ENCODE measurements around the gene DNASE1.

DNASE1 gene

GRCh38 chr16:3609895-3610697, 44.4 kb upstream of the DNASE1 start:
- TF ChIP-seq, protein P1, sequence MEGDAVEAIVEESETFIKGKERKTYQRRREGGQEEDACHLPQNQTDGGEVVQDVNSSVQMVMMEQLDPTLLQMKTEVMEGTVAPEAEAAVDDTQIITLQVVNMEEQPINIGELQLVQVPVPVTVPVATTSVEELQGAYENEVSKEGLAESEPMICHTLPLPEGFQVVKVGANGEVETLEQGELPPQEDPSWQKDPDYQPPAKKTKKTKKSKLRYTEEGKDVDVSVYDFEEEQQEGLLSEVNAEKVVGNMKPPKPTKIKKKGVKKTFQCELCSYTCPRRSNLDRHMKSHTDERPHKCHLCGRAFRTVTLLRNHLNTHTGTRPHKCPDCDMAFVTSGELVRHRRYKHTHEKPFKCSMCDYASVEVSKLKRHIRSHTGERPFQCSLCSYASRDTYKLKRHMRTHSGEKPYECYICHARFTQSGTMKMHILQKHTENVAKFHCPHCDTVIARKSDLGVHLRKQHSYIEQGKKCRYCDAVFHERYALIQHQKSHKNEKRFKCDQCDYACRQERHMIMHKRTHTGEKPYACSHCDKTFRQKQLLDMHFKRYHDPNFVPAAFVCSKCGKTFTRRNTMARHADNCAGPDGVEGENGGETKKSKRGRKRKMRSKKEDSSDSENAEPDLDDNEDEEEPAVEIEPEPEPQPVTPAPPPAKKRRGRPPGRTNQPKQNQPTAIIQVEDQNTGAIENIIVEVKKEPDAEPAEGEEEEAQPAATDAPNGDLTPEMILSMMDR (conservative IDR thresholded peaks at IDR 0.05; ENCODE audit: low read depth) = no peak
- ChIA-PET CTCF (no interaction called here), POLR2A (ENCODE audit: low non-redundant PET) (no interaction called here)
- H3K27ac ChIP-seq = no peak overlapping the region
- DNase-seq (ENCODE audit: low spot score) = no peak

DNA sequence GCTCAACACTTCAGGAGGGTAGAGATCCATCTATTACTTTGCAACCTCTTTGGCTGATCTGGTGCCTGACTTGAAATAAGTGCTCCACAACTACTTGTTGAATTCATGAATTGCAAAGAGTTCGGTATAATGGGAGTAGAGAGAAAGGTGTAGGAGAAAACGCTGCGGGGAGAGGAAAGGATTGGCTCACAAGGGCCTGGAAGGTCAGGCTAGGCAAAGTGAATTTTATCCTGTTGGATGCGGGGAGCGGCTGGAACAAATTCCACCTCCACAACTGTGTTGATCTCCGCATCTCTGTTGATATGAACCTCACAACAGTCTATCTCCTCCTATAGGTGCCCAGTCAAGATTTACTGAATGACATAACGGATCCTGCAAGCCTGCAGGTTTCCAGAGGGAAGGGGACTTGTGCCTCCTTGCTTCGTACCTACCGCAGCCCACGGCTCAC, 43.8 kb upstream of the DNASE1 start:
- TF ChIP-seq, protein P1 (conservative IDR thresholded peaks at IDR 0.05; ENCODE audit: low read depth) = no peak
- POLR2A ChIA-PET (ENCODE audit: low non-redundant PET) = no interaction called here
- peak overlapping the region; percentile 79 for H3K27ac ChIP-seq
- CTCF ChIA-PET = no interaction called here
- DNase-seq (ENCODE audit: low spot score) = no peak

- POLR2A ChIA-PET (ENCODE audit: low non-redundant PET) = no interaction called here
- H3K27ac ChIP-seq = peak within 1 kb of the TSS; percentile 79
- TF ChIP-seq, protein P1 (conservative IDR thresholded peaks at IDR 0.05; ENCODE audit: low read depth) = no peak
- CTCF ChIA-PET = interaction anchor here (0.5 to 0.7 kb wide), 2 partner anchors 9 to 76 kb away, joined by 3 read pairs; no protein-coding TSS in a partner anchor
- peak; percentile 99 for DNase-seq (ENCODE audit: low spot score)
Observed at GRCh38 chr16:3611146-3611975, 43.1 kb upstream of the DNASE1 start, which contains the start of gene SLX4. TSS of gene SLX4 (minus strand) at chr16:3611606. CDS start at chr16:3608964, 2,642 bp downstream.

- peak overlapping the region; percentile 79 for H3K27ac ChIP-seq
- ChIA-PET POLR2A (ENCODE audit: low non-redundant PET) (no interaction called here), CTCF (interaction anchor here (0.6 kb wide), 1 partner anchor 18 kb away, joined by 4 read pairs; no protein-coding TSS in a partner anchor)
- TF ChIP-seq, protein P1 (conservative IDR thresholded peaks at IDR 0.05; ENCODE audit: low read depth) = no peak
- DNase-seq (ENCODE audit: low spot score) = no peak
Observed at GRCh38 chr16:3612510-3613466, 41.7 kb upstream of the DNASE1 start.

DNA sequence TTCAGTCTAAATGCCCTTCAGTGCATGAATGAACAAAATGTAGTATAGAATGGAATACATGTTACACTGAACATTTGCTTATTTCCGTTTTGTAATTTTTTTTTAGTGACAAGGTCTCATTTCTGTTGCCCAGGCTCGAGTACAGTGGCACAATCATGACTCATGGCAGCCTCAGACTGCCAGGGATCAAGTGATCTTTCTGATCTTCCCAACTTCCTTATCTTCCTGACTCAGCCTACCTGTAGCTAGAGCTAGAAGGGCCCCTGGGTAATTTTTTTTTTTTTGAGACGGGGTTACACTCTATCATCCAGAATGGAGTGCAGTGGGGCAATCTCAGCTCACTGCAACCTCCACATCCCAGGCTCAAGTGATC, 35.7 kb upstream of the DNASE1 start:
- ChIA-PET CTCF (interaction anchor here (0.6 kb wide), 1 partner anchor 1013 kb away, joined by 3 read pairs; no protein-coding TSS in a partner anchor), POLR2A (ENCODE audit: low non-redundant PET) (interaction anchor here (0.6 kb wide), 1 partner anchor 33 kb away, joined by 3 read pairs; no protein-coding TSS in a partner anchor)
- peak overlapping the region; percentile 65 for H3K27ac ChIP-seq
- TF ChIP-seq, protein P1 (conservative IDR thresholded peaks at IDR 0.05; ENCODE audit: low read depth) = no peak
- DNase-seq (ENCODE audit: low spot score) = peak; percentile 26
